HepG2 (cell line): ENCODE results near the gene OR51G1. TPM values are rescaled to one million over a fixed set of nuclear protein-coding genes. Genes with fewer than 3 reads are reported as not detected.

ENCODE experiments used
- ATAC-seq: fragments of 200-7000 bp; cut with Tn5 transposase; 3 replicates; pipeline ENCODE4 v1.9.1; 2020; ENCODE audit warnings: mild to moderate bottlenecking, moderate library complexity
- BruUV-seq: library from RNA; stranded (reverse); fragments of 400-500 nt; replicated peaks from 2 replicates; lab custom pipeline; 2021; lab: Mats Ljungman, UMichigan
- CTCF ChIA-PET: fragments of 300-600 bp; formaldehyde crosslinking; extraction: SDS; loops from one replicate; lab custom pipeline; 2021; ENCODE audit warnings: low total read pairs, inconsistent platforms, low intra/inter-chr PET ratio; lab: Yijun Ruan, JAX
- POLR2A ChIA-PET: fragments of 350-600 bp; sonication (Branson Sonifier 250); formaldehyde crosslinking; loops from one replicate; lab custom pipeline; 2020; ENCODE audit warnings: antibody characterized with exemption, inconsistent platforms; lab: Yijun Ruan, JAX
- DNase-seq: peaks from one replicate; pipeline ENCODE4 v3.0.0-alpha.2; 2015; ENCODE audit warnings: low spot score
- FAIRE-seq: peaks from 3 replicates; lab custom pipeline; 2011; peaks lifted over from hg19 to GRCh38; lab: Jason Lieb, UNC
- H2AFZ ChIP-seq: one replicate; pipeline ENCODE4 v1.6.1; 2011; ENCODE audit warnings: low read length, inconsistent platforms
- H3K27ac ChIP-seq: fragments of 300-600 bp; 3 replicates; pipeline ENCODE4 v1.8.0; 2011; ENCODE audit warnings: mixed run types, mild to moderate bottlenecking, mixed read lengths, low read length, inconsistent platforms; ENCODE audit not compliant: insufficient read depth; ENCODE audit errors: extremely low read length
- H3K27me3 ChIP-seq, 2 experiments: fragments of 200-600 bp in 1 of 2; 2 replicates in 1 of 2; 3 replicates in 1 of 2; pipeline versions ENCODE4 v1.6.0 to v1.8.0; 2011; ENCODE audit warnings: low read length in 2 of 2, mild to moderate bottlenecking in 2 of 2, moderate library complexity in 2 of 2, inconsistent platforms in 1 of 2; ENCODE audit not compliant: insufficient read depth in 2 of 2, control insufficient read depth in 1 of 2
- H3K36me3 ChIP-seq, 2 experiments: fragments of 200-600 bp in 1 of 2; replicated peaks in 1 of 2; 2 replicates in 1 of 2; 3 replicates in 1 of 2; pipeline versions ENCODE4 v1.5.1 to v1.8.0; 2011; ENCODE audit warnings: low read length in 2 of 2, inconsistent platforms in 1 of 2; ENCODE audit not compliant: insufficient read depth in 2 of 2, control insufficient read depth in 1 of 2
- H3K4me1 ChIP-seq: 2 replicates; pipeline ENCODE4 v1.5.1; 2012; ENCODE audit warnings: low read length, inconsistent platforms; ENCODE audit not compliant: insufficient read depth
- H3K4me2 ChIP-seq: 2 replicates; pipeline ENCODE4 v1.6.0; 2011; ENCODE audit warnings: low read depth, low read length, inconsistent platforms
- H3K4me3 ChIP-seq, 3 experiments: fragments of 200-600 bp in 1 of 3; sonication (generic), shearing (Covaris generic) in 1 of 3; replicated peaks in 1 of 3; 2 replicates each; pipeline ENCODE4 v1.5.1; 2011 to 2016; ENCODE audit warnings: low read length in 3 of 3, inconsistent platforms in 2 of 3, low read depth in 2 of 3, mild to moderate bottlenecking in 2 of 3, control low read depth in 1 of 3, mixed read lengths in 1 of 3; ENCODE audit not compliant: insufficient read depth in 1 of 3
- H3K79me2 ChIP-seq: one replicate; pipeline ENCODE4 v1.6.1; 2011; ENCODE audit warnings: low read length, inconsistent platforms; ENCODE audit not compliant: insufficient read depth
- H3K9ac ChIP-seq: 2 replicates; pipeline ENCODE4 v1.6.0; 2011; ENCODE audit warnings: mild to moderate bottlenecking, low read depth, low read length, inconsistent platforms; ENCODE audit not compliant: insufficient read depth
- H3K9me3 ChIP-seq: 2 replicates; pipeline ENCODE4 v1.5.1; 2012; ENCODE audit warnings: mild to moderate bottlenecking, low read length
- H4K20me1 ChIP-seq: 2 replicates; pipeline ENCODE4 v1.6.0; 2011; ENCODE audit warnings: inconsistent platforms, mild to moderate bottlenecking, low read length, moderate library complexity; ENCODE audit not compliant: insufficient read depth
- ARNT2 ChIP-seq: sonication (generic); formaldehyde crosslinking; IDR thresholded peaks from 2 replicates; pipeline ENCODE4 v1.8.0; 2022; ENCODE audit warnings: mild to moderate bottlenecking, low read depth, missing genetic modification reagents, moderate library complexity
- CEBPB ChIP-seq: IDR thresholded peaks from 2 replicates; pipeline ENCODE4 v1.6.1; 2011; ENCODE audit warnings: low read depth, low read length, improper control_type of control experiment, borderline replicate concordance
- GATAD1 ChIP-seq: IDR thresholded peaks from 2 replicates; pipeline ENCODE4 v1.6.1; 2016; ENCODE audit warnings: missing genetic modification reagents, missing compliant biosample characterization
- MAFF ChIP-seq: IDR thresholded peaks from 2 replicates; pipeline ENCODE4 v1.6.1; 2011; ENCODE audit warnings: low read depth, low read length, improper control_type of control experiment
- MED13 ChIP-seq: sonication (generic); formaldehyde crosslinking; IDR thresholded peaks from 2 replicates; pipeline ENCODE4 v1.5.0; 2020; ENCODE audit warnings: missing genetic modification reagents
- NCOA2 ChIP-seq: sonication (generic); formaldehyde crosslinking; IDR thresholded peaks from 2 replicates; pipeline ENCODE4 v1.8.0; 2022; ENCODE audit warnings: inconsistent platforms
- NR2F1 ChIP-seq, 2 experiments: fragments of 450-650 bp in 1 of 2; formaldehyde crosslinking in 1 of 2; IDR thresholded peaks; 2 replicates each; pipeline versions ENCODE4 v1.5.0 to v1.6.1; 2016 to 2020; ENCODE audit warnings: mild to moderate bottlenecking in 1 of 2, missing compliant biosample characterization in 1 of 2, missing genetic modification reagents in 1 of 2, moderate library complexity in 1 of 2
- PHB2 ChIP-seq: fragments of 450-650 bp; IDR thresholded peaks from 2 replicates; pipeline ENCODE4 v1.6.1; 2018; ENCODE audit not compliant: partially characterized antibody
- RARG ChIP-seq: sonication (generic); formaldehyde crosslinking; IDR thresholded peaks from 2 replicates; pipeline ENCODE4 v1.4.0; 2020; ENCODE audit warnings: low read depth, mild to moderate bottlenecking, missing genetic modification reagents
- TAF1 ChIP-seq: sonication (generic); formaldehyde crosslinking; IDR thresholded peaks from 2 replicates; pipeline ENCODE4 v1.4.0; 2020; ENCODE audit warnings: missing genetic modification reagents
- TCF7 ChIP-seq: sonication (generic); IDR thresholded peaks from 2 replicates; pipeline ENCODE4 v1.6.1; 2016; ENCODE audit warnings: antibody characterized with exemption, low read depth
- WGBS: methylation state at CpG from one replicate; pipeline ENCODE4 v1.1.6; 2017; ENCODE audit warnings: low lambda C conversion rate; 5-methylcytosine and 5-hydroxymethylcytosine counted together
- in situ Hi-C: cut with HindIII; loops from 2 replicates; pipeline ENCODE4 v1.10.0; 2017; ENCODE audit warnings: low pct_unique_long_range_greater_than_20kb; ENCODE audit not compliant: extremely low pct_ligation_motif_present
- intact Hi-C: fragments of 100-400 bp; cut with micrococcal nuclease; formaldehyde crosslinking; loops from one replicate; pipeline ENCODE4 v1.10.0; 2022; ENCODE audit not compliant: unreplicated experiment
- polyA plus RNA-seq, 8 experiments: library from polyadenylated mRNA; depleted of rRNA in 3 of 8; stranded (reverse) in 7 of 8; unstranded in 1 of 8; fragments of >200 nt; fragmentation: Illumina TruSeq in 4 of 8; extraction: Trizol in 4 of 8; gene quantifications; 2 replicates each; pipeline versions ENCODE4 v1.2.1 to v1.2.3, GENCODE V29; 2011 to 2016; ENCODE audit warnings: low read depth in 4 of 8, missing spikeins in 1 of 8, mixed read lengths in 1 of 8; ENCODE audit not compliant: insufficient read depth in 1 of 8
- total RNA-seq, 5 experiments: library from RNA; depleted of rRNA; stranded (reverse); fragments of >200 nt; fragmentation: Illumina TruSeq; extraction: Trizol; gene quantifications; 2 replicates each; pipeline ENCODE4 v1.2.3, GENCODE V29; 2016; ENCODE audit warnings: low read depth in 1 of 5
- TF ChIP-seq, protein P1 (sequence below), 2 experiments: sonication (generic) in 1 of 2; formaldehyde crosslinking in 1 of 2; IDR thresholded peaks; 2 replicates each; pipeline versions ENCODE4 v1.6.1 to v1.9.0; 2014 to 2022; ENCODE audit warnings: antibody characterized with exemption in 1 of 2, borderline replicate concordance in 1 of 2, inconsistent platforms in 1 of 2, low read depth in 1 of 2, missing genetic modification reagents in 1 of 2
- TF ChIP-seq, protein P2 (sequence below): sonication (generic); formaldehyde crosslinking; IDR thresholded peaks from 2 replicates; pipeline ENCODE4 v1.5.1; 2020; ENCODE audit warnings: missing genetic modification reagents, mild to moderate bottlenecking, borderline replicate concordance

Gene OR51G1
- total and polyA plus RNA-seq, 2 of the 13 experiments (the other 11 are each of a cell fraction or from before 2014, with no cell fraction given): not detected

DNA sequence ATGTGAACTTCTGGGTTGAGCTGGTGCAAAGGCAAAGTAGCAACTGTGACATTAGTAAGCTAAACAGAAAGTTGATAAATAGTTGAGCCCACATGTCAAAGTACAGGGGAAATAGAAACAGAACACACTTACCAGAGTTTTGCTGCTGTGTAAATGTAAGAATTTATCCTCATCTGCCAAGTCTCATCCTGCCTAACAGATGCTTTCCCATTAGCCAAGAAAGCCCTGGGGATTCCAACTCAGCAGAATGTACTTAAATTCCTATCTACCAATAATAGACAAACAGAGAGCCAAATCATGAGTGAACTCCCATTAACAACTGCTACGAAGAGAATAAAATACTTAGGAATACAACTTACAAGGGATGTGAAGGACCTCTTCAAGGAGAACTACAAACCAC is 38.7 kb upstream of the OR51G1 start:
- no TSS peak for BruUV-seq
- ATAC-seq (no peak), FAIRE-seq (no peak), DNase-seq (no peak)
- POLR2A ChIA-PET: no interaction called here
- H2AFZ ChIP-seq: no peak overlapping the region
- H3K79me2 ChIP-seq: no peaks in the 10 kb centered on the region
- no peak overlapping the region for H3K27ac ChIP-seq
- no peak overlapping the region for H3K4me3 ChIP-seq
- H3K9me3 ChIP-seq: no peaks in the 10 kb centered on the region
- in situ Hi-C loops (no loop called here), intact Hi-C loops (no loop called here)
- no peaks in the 10 kb centered on the region for H3K4me1 ChIP-seq
- H3K4me2 ChIP-seq: no peak overlapping the region
- no peaks in the 10 kb centered on the region for H3K36me3 ChIP-seq
- CTCF ChIA-PET: no interaction called here
- TF ChIP-seq GATAD1 (CRISPR knock-in tag): no peak
- no peak for TF ChIP-seq TCF7
- TF ChIP-seq MED13: no peak
- no peak for TF ChIP-seq MAFF
- TF ChIP-seq, protein P1, sequence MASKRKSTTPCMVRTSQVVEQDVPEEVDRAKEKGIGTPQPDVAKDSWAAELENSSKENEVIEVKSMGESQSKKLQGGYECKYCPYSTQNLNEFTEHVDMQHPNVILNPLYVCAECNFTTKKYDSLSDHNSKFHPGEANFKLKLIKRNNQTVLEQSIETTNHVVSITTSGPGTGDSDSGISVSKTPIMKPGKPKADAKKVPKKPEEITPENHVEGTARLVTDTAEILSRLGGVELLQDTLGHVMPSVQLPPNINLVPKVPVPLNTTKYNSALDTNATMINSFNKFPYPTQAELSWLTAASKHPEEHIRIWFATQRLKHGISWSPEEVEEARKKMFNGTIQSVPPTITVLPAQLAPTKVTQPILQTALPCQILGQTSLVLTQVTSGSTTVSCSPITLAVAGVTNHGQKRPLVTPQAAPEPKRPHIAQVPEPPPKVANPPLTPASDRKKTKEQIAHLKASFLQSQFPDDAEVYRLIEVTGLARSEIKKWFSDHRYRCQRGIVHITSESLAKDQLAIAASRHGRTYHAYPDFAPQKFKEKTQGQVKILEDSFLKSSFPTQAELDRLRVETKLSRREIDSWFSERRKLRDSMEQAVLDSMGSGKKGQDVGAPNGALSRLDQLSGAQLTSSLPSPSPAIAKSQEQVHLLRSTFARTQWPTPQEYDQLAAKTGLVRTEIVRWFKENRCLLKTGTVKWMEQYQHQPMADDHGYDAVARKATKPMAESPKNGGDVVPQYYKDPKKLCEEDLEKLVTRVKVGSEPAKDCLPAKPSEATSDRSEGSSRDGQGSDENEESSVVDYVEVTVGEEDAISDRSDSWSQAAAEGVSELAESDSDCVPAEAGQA (IDR thresholded peaks at IDR 0.05; ENCODE audit: low read depth): no peak
- TF ChIP-seq, protein P1 (CRISPR knock-in tag; IDR thresholded peaks at IDR 0.05; ENCODE audit: borderline replicate concordance): no peak
- no peak for TF ChIP-seq NCOA2 (CRISPR knock-in tag)
- no peak for TF ChIP-seq NR2F1 (CRISPR knock-in tag; IDR thresholded peaks at IDR 0.05)
- TF ChIP-seq ARNT2 (CRISPR knock-in tag): no peak
- no peak for TF ChIP-seq CEBPB
- TF ChIP-seq, protein P2, sequence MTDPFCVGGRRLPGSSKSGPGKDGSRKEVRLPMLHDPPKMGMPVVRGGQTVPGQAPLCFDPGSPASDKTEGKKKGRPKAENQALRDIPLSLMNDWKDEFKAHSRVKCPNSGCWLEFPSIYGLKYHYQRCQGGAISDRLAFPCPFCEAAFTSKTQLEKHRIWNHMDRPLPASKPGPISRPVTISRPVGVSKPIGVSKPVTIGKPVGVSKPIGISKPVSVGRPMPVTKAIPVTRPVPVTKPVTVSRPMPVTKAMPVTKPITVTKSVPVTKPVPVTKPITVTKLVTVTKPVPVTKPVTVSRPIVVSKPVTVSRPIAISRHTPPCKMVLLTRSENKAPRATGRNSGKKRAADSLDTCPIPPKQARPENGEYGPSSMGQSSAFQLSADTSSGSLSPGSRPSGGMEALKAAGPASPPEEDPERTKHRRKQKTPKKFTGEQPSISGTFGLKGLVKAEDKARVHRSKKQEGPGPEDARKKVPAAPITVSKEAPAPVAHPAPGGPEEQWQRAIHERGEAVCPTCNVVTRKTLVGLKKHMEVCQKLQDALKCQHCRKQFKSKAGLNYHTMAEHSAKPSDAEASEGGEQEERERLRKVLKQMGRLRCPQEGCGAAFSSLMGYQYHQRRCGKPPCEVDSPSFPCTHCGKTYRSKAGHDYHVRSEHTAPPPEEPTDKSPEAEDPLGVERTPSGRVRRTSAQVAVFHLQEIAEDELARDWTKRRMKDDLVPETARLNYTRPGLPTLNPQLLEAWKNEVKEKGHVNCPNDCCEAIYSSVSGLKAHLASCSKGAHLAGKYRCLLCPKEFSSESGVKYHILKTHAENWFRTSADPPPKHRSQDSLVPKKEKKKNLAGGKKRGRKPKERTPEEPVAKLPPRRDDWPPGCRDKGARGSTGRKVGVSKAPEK: no peak
- TF ChIP-seq TAF1 (CRISPR knock-in tag): no peak
- TF ChIP-seq PHB2: no peak
- no peak for TF ChIP-seq RARG
- 12% methylated on average over 1 of the region's 1 CpG for WGBS
- no peaks in the 10 kb centered on the region for H4K20me1 ChIP-seq
- peaks cover 0 to 3% of the 10 kb centered on the region in 2 experiments; a peak in 1 of 5 replicates for H3K27me3 ChIP-seq
- H3K9ac ChIP-seq: no peak overlapping the region
